ENCODE measurements around the gene LRIF1. TPM values are rescaled to one million over a fixed set of nuclear protein-coding genes. Genes with fewer than 3 reads are reported as not detected.

LRIF1 gene
- total RNA-seq, 2 donors from 2014 or later: 13.7 to 20.1 TPM

DNA sequence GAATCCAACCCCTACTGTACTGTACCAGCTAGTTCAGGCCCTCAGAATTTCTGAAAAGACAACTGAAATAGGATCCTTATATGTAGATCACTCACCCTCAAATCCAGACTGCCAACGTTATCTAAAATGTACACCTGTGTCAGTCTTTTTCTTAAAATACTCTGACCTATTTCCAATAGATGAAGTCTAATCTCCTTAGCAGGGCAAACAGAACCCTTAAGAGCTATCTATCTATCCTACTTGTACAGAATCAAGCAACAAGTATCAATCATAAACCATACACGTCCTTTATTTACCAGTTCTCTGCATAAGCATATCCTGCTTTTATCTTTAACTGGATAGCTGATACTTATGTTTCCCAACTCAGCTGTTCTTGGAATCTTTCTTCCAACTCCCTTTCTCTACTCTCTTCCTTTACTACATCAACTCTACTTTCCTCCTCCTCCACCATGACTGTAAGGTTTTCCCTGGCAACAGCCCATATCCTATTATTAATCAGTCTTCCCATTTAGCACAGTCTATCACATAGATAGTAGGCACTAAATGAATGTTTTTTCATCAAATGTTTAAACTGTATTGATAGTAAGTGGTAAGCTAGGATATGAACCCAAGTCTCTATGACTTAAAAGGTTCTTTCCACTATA, 2.8 kb downstream of the LRIF1 start:
- Histone ChIP-seq H3K36me3 (ENCODE audit: control insufficient read depth, insufficient read depth, low read length) (peaks cover 9% of the 10 kb centered on the region), H3K27me3 (ENCODE audit: control insufficient read depth, insufficient read depth, low read length, poor library complexity, severe bottlenecking) (no peaks in the 10 kb centered on the region), H3K4me1 (ENCODE audit: control insufficient read depth, insufficient read depth, low read length) (no peaks in the 10 kb centered on the region), H3K9me3 (ENCODE audit: control insufficient read depth, low read length) (peaks cover 10% of the 10 kb centered on the region), H3K4me3 (ENCODE audit: low read length) (peak overlapping the region; percentile 96), H3K9ac (ENCODE audit: extremely low read depth, low read length, poor library complexity, severe bottlenecking) (no peak overlapping the region), H3K27ac (ENCODE audit: low read depth, low read length) (no peak overlapping the region)
- Mint-ChIP-seq H3K4me1 (no peaks in the 10 kb centered on the region), H3K9me3 (peaks cover 26% of the 10 kb centered on the region), H3K36me3 (ENCODE audit: low read depth) (peaks cover 10% of the 10 kb centered on the region), H3K27ac (no peak overlapping the region), H3K4me3 (no peak overlapping the region), H3K27me3 (ENCODE audit: insufficient read depth) (peaks cover 7% of the 10 kb centered on the region)
- WGBS, 2 experiments (ENCODE audit: insufficient coverage in 1 of 2, insufficient read length in 1 of 2): 88 to 96% methylated on average over 2 of the region's 2 CpGs
- TF ChIP-seq, protein P1, sequence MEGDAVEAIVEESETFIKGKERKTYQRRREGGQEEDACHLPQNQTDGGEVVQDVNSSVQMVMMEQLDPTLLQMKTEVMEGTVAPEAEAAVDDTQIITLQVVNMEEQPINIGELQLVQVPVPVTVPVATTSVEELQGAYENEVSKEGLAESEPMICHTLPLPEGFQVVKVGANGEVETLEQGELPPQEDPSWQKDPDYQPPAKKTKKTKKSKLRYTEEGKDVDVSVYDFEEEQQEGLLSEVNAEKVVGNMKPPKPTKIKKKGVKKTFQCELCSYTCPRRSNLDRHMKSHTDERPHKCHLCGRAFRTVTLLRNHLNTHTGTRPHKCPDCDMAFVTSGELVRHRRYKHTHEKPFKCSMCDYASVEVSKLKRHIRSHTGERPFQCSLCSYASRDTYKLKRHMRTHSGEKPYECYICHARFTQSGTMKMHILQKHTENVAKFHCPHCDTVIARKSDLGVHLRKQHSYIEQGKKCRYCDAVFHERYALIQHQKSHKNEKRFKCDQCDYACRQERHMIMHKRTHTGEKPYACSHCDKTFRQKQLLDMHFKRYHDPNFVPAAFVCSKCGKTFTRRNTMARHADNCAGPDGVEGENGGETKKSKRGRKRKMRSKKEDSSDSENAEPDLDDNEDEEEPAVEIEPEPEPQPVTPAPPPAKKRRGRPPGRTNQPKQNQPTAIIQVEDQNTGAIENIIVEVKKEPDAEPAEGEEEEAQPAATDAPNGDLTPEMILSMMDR (conservative IDR thresholded peaks at IDR 0.05): no peak
- no peak for DNase-seq

GRCh38 chr1:110957798-110958197, 5.9 kb downstream of the LRIF1 start:
- Mint-ChIP-seq H3K4me1 (no peaks in the 10 kb centered on the region), H3K4me3 (no peak overlapping the region), H3K27ac (no peak overlapping the region), H3K36me3 (ENCODE audit: low read depth) (peaks cover 10% of the 10 kb centered on the region), H3K27me3 (ENCODE audit: insufficient read depth) (no peaks in the 10 kb centered on the region), H3K9me3 (peaks cover 4% of the 10 kb centered on the region)
- H3K36me3 ChIP-seq (ENCODE audit: control insufficient read depth, insufficient read depth, low read length): peaks cover 18% of the 10 kb centered on the region
- no peak overlapping the region for H3K4me3 ChIP-seq (ENCODE audit: low read length)
- no peaks in the 10 kb centered on the region for H3K27me3 ChIP-seq (ENCODE audit: control insufficient read depth, insufficient read depth, low read length, poor library complexity, severe bottlenecking)
- WGBS, 2 experiments (ENCODE audit: insufficient coverage in 1 of 2, insufficient read length in 1 of 2): 94% methylated on average over 3 of the region's 3 CpGs
- DNase-seq: no peak
- H3K9ac ChIP-seq (ENCODE audit: extremely low read depth, low read length, poor library complexity, severe bottlenecking): no peak overlapping the region
- H3K27ac ChIP-seq (ENCODE audit: low read depth, low read length): no peak overlapping the region
- no peaks in the 10 kb centered on the region for H3K4me1 ChIP-seq (ENCODE audit: control insufficient read depth, insufficient read depth, low read length)
- H3K9me3 ChIP-seq (ENCODE audit: control insufficient read depth, low read length): no peaks in the 10 kb centered on the region
- TF ChIP-seq, protein P1 (conservative IDR thresholded peaks at IDR 0.05): no peak

- Mint-ChIP-seq H3K36me3 (ENCODE audit: low read depth) (peaks cover 18% of the 10 kb centered on the region), H3K27me3 (ENCODE audit: insufficient read depth) (no peaks in the 10 kb centered on the region)
Measured at GRCh38 chr1:110956586-110956985, 7.1 kb downstream of the LRIF1 start.

More at GRCh38 chr1:110956586-110956985, 7.1 kb downstream of the LRIF1 start:
- Mint-ChIP-seq H3K9me3 (no peaks in the 10 kb centered on the region), H3K27ac (no peak overlapping the region), H3K4me1 (no peaks in the 10 kb centered on the region), H3K4me3 (no peak overlapping the region)
- H3K27ac ChIP-seq (ENCODE audit: low read depth, low read length): no peak overlapping the region
- peaks cover 29% of the 10 kb centered on the region for H3K36me3 ChIP-seq (ENCODE audit: control insufficient read depth, insufficient read depth, low read length)
- H3K9me3 ChIP-seq (ENCODE audit: control insufficient read depth, low read length): no peaks in the 10 kb centered on the region
- H3K9ac ChIP-seq (ENCODE audit: extremely low read depth, low read length, poor library complexity, severe bottlenecking): no peak overlapping the region
- no peaks in the 10 kb centered on the region for H3K27me3 ChIP-seq (ENCODE audit: control insufficient read depth, insufficient read depth, low read length, poor library complexity, severe bottlenecking)
- H3K4me3 ChIP-seq (ENCODE audit: low read length): no peak overlapping the region
- DNase-seq: no peak
- WGBS, 2 experiments (ENCODE audit: insufficient coverage in 1 of 2, insufficient read length in 1 of 2): 91 to 100% methylated on average over 2 to 4 of the region's 4 CpGs
- no peaks in the 10 kb centered on the region for H3K4me1 ChIP-seq (ENCODE audit: control insufficient read depth, insufficient read depth, low read length)
- TF ChIP-seq, protein P1 (conservative IDR thresholded peaks at IDR 0.05): no peak
